Right atrium auricular region (tissue), 2 donors: ENCODE data around the gene CEP152. TPM values are rescaled to one million over a fixed set of nuclear protein-coding genes. Genes with fewer than 3 reads are reported as not detected.
A peak's percentile ranks its signal among the peaks of the same experiment; 100 is the strongest.

Experiments used
- DNase-seq: peaks from one replicate; pipeline ENCODE4 v3.0.0-alpha.2; 2019; ENCODE audit warnings: low spot score
- H3K27ac ChIP-seq, 2 donors: fragments of 200-600 bp; sonication (generic); 1 replicate in 1 of 2; 2 replicates in 1 of 2; pipeline ENCODE4 v1.5.1; 2016 to 2019
- H3K27me3 ChIP-seq, 2 donors: fragments of 200-600 bp; sonication (generic); one replicate each; pipeline versions ENCODE4 v1.5.1 to v1.6.0; 2017 to 2019
- H3K36me3 ChIP-seq: fragments of 200-600 bp; sonication (generic); one replicate; pipeline ENCODE4 v1.5.1; 2016
- H3K4me1 ChIP-seq, 2 donors: fragments of 200-600 bp; sonication (generic); one replicate each; pipeline versions ENCODE4 v1.5.1 to v1.6.0; 2017 to 2019
- H3K4me3 ChIP-seq, 2 donors: fragments of 200-600 bp; sonication (generic); 1 replicate in 1 of 2; 2 replicates in 1 of 2; pipeline ENCODE4 v1.5.1; 2017 to 2019; ENCODE audit warnings: mild to moderate bottlenecking in 1 of 2, moderate library complexity in 1 of 2
- H3K9me3 ChIP-seq, 2 donors: fragments of 200-600 bp; sonication (generic); one replicate each; pipeline ENCODE4 v1.5.1; 2019
- total RNA-seq, 2 donors: library from RNA; depleted of rRNA; stranded (reverse); fragments of >200 nt; gene quantifications; one replicate each; pipeline ENCODE4 v1.1.0, GENCODE V29; 2016
- TF ChIP-seq, protein P1 (sequence below), 2 donors: fragments of 200-600 bp; sonication (generic); IDR thresholded peaks; one replicate each; pipeline ENCODE4 v1.5.1; 2019; ENCODE audit warnings: antibody characterized with exemption in 2 of 2

The CEP152 gene
- total RNA-seq, 2 donors from 2014 or later, result 1.1 to 1.4 TPM

DNA sequence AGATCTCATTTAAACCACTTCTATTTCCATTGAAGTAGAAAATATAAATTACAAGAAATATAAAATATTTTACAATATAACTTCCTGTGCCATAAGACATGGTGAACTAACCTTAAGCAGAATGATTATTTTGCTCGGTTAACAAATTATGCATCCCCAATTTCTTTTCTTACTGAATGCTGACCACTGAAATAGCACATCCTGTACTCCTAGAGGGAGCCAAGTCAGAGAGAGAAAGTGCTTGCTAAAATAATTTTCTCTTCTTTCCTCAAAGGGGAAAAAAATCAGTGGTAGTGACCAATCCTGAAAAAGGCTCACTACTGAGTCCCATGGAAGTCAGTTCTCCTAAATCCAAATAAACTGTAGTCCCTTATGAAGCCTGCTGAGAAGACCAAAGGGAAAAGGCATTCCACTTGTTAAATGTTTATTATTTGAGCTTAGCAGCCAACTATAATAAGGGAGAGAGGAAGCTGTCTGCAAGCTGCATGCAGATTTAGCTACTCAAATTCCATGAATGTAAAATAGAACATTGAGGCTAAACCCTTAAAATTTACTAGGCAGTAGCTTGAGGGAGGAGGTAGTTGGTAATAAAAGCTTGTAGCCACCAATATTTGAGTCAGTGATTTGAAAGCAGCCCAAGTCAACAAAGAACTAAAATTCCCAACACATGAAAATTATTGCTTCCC, 33.1 kb downstream of the CEP152 start:
- Histone ChIP-seq H3K36me3 (no peaks in the 10 kb centered on the region), H3K27ac (peak overlapping the region; percentile 1 to 7), H3K4me1 (no peaks in the 10 kb centered on the region), H3K4me3 (no peak overlapping the region), H3K27me3 (no peaks in the 10 kb centered on the region), H3K9me3 (no peaks in the 10 kb centered on the region)
- no peak for DNase-seq
- TF ChIP-seq, protein P1, sequence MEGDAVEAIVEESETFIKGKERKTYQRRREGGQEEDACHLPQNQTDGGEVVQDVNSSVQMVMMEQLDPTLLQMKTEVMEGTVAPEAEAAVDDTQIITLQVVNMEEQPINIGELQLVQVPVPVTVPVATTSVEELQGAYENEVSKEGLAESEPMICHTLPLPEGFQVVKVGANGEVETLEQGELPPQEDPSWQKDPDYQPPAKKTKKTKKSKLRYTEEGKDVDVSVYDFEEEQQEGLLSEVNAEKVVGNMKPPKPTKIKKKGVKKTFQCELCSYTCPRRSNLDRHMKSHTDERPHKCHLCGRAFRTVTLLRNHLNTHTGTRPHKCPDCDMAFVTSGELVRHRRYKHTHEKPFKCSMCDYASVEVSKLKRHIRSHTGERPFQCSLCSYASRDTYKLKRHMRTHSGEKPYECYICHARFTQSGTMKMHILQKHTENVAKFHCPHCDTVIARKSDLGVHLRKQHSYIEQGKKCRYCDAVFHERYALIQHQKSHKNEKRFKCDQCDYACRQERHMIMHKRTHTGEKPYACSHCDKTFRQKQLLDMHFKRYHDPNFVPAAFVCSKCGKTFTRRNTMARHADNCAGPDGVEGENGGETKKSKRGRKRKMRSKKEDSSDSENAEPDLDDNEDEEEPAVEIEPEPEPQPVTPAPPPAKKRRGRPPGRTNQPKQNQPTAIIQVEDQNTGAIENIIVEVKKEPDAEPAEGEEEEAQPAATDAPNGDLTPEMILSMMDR (IDR thresholded peaks at IDR 0.05), result no peak

DNA sequence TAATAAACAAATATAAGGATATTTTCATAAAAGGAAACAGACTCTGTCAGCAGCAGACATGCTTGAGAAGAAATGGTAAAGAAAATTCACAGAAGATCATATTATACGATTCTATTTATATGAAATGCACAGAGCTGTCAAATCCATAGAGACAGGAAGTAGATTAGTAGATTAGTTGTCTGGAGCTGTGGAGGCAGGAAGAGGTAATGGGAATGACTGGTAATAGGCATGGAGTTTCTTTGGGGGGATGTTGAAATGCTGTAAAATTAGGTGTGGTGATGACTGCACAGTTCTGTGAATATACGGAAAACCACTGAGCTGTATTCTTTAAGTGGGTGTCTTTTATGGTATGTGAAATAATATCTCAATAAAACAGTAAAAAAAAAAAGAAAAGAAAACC, 35.3 kb downstream of the CEP152 start:
- H3K4me1 ChIP-seq, result no peaks in the 10 kb centered on the region
- H3K36me3 ChIP-seq, result no peaks in the 10 kb centered on the region
- no peak overlapping the region for H3K4me3 ChIP-seq
- H3K9me3 ChIP-seq, result no peaks in the 10 kb centered on the region
- H3K27me3 ChIP-seq, result no peaks in the 10 kb centered on the region
- TF ChIP-seq, protein P1 (IDR thresholded peaks at IDR 0.05), result no peak
- H3K27ac ChIP-seq, result no peak overlapping the region
- DNase-seq, result no peak

DNA sequence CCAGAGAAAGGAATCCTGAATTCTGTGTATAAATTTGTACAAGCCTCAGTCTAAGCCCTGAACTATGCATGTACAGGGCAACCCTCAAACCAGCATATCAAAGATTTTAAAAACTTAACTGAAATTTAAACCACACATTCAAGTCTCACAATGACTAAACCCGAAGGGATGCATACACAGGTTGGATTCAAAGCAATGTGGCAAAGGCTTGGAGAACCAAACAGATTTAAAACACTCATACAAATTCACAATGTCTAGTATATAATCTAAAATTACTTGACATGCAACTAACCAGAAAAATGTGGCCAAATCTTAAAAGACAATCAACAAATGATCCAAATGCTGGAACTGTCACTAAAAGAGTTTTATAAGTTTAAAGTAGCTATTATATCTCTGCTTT, 36.4 kb downstream of the CEP152 start:
- H3K4me1 ChIP-seq, result no peaks in the 10 kb centered on the region
- TF ChIP-seq, protein P1 (IDR thresholded peaks at IDR 0.05), result no peak
- DNase-seq, result no peak
- no peaks in the 10 kb centered on the region for H3K36me3 ChIP-seq
- H3K4me3 ChIP-seq, result no peak overlapping the region
- H3K27me3 ChIP-seq, result no peaks in the 10 kb centered on the region
- H3K27ac ChIP-seq, result no peak overlapping the region
- H3K9me3 ChIP-seq, result no peaks in the 10 kb centered on the region

DNA sequence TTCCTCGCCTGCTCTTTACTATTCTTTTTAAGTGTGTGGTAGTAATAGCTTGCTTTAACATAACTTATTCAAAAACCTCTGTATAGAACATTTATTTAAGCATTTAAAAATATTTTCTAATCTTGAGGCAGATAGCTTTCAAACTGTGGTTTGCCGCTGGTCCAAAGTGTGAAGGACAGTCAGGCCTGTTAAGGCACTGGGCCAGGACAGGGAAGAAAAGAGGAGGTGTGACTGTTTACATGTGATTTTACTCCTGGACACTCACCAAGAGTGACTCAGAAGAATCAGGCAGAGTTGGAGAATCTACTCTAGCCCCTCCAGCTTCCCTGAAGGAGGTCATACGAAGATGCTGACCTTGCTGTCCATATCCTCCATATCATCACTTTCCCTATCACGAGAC, 44.7 kb downstream of the CEP152 start:
- no peaks in the 10 kb centered on the region for H3K9me3 ChIP-seq
- H3K4me1 ChIP-seq, result no peaks in the 10 kb centered on the region
- DNase-seq, result no peak
- no peak overlapping the region for H3K4me3 ChIP-seq
- H3K27me3 ChIP-seq, result no peaks in the 10 kb centered on the region
- TF ChIP-seq, protein P1 (IDR thresholded peaks at IDR 0.05), result no peak
- H3K27ac ChIP-seq, result no peak overlapping the region
- H3K36me3 ChIP-seq, result no peaks in the 10 kb centered on the region

DNA sequence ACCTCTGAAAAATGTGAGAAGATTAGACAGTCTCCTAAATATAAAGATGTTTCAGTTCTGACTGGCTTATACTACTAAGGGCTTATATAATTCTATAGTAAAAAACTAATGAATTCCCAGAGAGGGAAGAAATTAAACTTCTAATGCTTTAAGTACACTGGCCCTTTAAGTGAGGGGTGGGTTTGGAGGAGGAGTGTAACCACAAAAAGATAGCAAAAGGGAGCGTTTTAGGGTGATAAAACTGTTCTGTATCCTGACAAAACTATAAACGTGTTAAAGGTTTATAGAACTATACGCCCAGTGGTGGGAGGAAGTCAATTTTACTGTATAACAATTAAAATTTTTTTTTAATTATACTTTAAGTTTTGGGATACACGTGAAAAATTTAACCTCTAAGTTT, 45.8 kb downstream of the CEP152 start:
- no peak overlapping the region for H3K27ac ChIP-seq
- H3K36me3 ChIP-seq, result no peaks in the 10 kb centered on the region
- no peaks in the 10 kb centered on the region for H3K27me3 ChIP-seq
- no peak for DNase-seq
- TF ChIP-seq, protein P1 (IDR thresholded peaks at IDR 0.05), result no peak
- H3K4me3 ChIP-seq, result no peak overlapping the region
- H3K4me1 ChIP-seq, result no peaks in the 10 kb centered on the region
- no peaks in the 10 kb centered on the region for H3K9me3 ChIP-seq
